AG04449 (cell line): Measurements from ENCODE around the gene GMDS.

Experiments
- CTCF ChIA-PET: fragments of 350-600 bp; formaldehyde crosslinking; extraction: SDS; loops from one replicate; lab custom pipeline; 2021; ENCODE audit warnings: antibody characterized with exemption; lab: Yijun Ruan, JAX
- POLR2A ChIA-PET: fragments of 400-600, 350-600 bp; formaldehyde crosslinking; extraction: SDS; loops from one replicate; lab custom pipeline; 2020; ENCODE audit warnings: antibody characterized with exemption, inconsistent platforms; lab: Yijun Ruan, JAX
- DNase-seq: peaks from one replicate; pipeline ENCODE4 v3.0.0-alpha.2; 2010; ENCODE audit warnings: low read depth, low spot score
- H3K4me3 ChIP-seq: 2 replicates; pipeline ENCODE4 v1.5.1; 2011; ENCODE audit warnings: low read depth, mild to moderate bottlenecking, control low read depth, low read length
- TF ChIP-seq, protein P1 (sequence below): IDR thresholded peaks from one replicate; pipeline ENCODE4 v1.5.1; 2011; ENCODE audit warnings: mild to moderate bottlenecking, moderate library complexity, low read length, control low read depth, inconsistent platforms; ENCODE audit not compliant: insufficient read depth; ENCODE audit errors: missing control alignments

GMDS gene

DNA sequence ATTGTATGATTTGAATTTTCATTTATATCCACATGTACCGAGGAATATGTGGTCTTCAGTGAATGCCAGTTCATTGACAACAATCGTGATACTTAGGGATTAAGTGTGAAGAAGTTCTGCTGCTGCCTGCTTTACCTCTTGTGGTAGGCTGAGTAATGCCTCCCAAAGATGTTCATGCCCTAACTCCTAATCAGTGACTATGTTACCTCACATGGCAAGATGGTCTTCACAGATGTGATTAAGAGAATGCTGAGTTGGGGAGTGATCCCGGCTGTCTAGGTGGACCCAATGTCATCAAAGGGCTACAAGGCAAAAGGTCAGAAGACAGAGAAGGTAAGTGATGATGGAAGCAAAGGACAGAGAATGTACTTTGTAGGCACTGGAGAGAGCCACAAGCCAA is 454.7 kb downstream of the GMDS start:
- H3K4me3 ChIP-seq: no peak overlapping the region
- CTCF ChIA-PET: no interaction called here
- DNase-seq: no peak
- TF ChIP-seq, protein P1, sequence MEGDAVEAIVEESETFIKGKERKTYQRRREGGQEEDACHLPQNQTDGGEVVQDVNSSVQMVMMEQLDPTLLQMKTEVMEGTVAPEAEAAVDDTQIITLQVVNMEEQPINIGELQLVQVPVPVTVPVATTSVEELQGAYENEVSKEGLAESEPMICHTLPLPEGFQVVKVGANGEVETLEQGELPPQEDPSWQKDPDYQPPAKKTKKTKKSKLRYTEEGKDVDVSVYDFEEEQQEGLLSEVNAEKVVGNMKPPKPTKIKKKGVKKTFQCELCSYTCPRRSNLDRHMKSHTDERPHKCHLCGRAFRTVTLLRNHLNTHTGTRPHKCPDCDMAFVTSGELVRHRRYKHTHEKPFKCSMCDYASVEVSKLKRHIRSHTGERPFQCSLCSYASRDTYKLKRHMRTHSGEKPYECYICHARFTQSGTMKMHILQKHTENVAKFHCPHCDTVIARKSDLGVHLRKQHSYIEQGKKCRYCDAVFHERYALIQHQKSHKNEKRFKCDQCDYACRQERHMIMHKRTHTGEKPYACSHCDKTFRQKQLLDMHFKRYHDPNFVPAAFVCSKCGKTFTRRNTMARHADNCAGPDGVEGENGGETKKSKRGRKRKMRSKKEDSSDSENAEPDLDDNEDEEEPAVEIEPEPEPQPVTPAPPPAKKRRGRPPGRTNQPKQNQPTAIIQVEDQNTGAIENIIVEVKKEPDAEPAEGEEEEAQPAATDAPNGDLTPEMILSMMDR: no peak
- POLR2A ChIA-PET: no interaction called here

DNA sequence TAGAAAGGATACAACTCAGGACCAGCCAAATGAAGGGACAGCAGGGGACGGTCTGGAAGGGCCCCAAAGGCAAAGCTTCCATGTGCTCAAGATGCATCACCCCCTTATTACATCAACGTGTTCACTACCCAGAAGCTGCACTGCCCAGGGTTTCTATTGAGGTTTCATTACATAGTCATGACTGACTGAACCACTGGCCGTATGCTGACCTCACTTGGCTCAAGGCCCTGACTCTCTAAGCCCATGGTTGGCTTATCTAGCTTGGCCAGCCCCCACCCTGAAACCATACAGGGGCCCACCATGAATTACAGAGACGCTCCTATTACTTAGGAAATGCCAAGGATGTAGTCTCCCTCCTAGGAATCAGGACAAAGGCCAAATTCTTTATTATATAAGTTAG is 456.3 kb downstream of the GMDS start:
- TF ChIP-seq, protein P1: no peak
- H3K4me3 ChIP-seq: no peak overlapping the region
- ChIA-PET CTCF (no interaction called here), POLR2A (no interaction called here)
- DNase-seq: no peak

DNA sequence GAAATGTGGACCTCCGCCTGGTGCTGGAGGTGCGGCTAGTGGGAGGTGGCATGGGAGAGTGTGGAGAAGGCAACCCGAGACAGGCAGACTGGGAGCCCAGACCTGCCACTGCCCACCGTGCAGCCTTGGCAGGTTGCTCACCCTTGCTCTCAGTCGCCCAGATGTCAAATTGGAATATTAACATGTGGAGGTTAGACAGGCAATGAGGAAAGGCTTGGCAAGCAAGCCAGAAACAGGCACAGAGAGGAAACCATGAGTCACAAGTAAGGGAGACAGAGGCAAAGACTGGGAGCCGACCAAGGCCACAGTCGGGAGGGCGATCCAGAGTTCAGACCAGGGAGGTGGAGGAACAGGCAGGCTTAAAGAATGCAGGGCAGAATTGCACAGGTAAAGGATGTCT is 457.5 kb downstream of the GMDS start:
- ChIA-PET POLR2A (no interaction called here), CTCF (no interaction called here)
- H3K4me3 ChIP-seq: no peak overlapping the region
- no peak for DNase-seq
- TF ChIP-seq, protein P1: no peak

DNA sequence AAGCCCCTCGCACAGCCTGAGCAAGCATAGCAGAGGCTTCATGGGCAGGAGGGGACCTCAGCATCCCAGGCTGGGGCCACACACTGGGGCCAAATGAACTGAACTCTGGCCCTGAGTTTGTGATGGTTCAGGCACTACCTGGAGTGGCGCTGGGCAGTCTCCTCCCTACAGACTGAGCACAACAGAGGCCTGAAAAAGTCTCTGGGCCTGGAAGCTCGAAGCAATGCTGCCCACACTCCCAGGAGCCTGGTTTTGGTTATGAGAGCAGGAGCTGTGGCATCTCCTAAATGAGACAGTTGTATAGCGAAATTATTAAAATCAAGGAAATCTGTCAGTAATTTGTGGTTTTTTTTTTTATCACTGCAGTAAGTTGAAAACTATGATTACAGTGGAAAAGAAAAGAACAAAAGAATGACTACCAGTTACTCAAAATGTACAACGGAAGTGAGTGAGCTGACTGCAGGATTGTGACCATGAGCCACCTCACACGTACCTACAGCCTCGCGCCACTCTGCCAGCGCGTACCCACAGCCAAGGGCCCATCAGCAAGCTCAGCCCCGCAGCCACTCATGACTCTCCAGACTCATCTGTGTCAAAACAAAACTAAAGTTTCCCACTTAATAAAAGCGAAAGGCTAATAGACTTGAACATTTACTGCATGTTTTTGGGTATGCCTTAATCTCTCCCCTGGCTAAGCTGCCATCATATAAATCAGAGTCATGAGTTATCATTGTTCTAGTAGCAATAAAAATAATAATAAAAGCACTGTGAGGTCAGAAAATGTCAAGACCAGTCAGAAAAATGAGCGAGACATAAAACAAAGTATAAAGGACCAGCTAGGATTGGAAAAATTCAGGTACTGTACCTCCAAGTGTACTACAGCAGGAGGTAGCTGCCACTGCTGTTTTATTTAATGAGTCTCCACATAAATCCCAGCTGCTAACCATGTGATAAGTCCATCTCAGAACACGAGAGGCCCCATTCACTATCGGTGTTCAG is 458.7 kb downstream of the GMDS start:
- no peak overlapping the region for H3K4me3 ChIP-seq
- TF ChIP-seq, protein P1: no peak
- CTCF ChIA-PET: interaction anchor here (0.7 to 1.0 kb wide), 2 partner anchors 10 to 12 kb away, joined by 3 read pairs; no protein-coding TSS in a partner anchor
- POLR2A ChIA-PET: no interaction called here
- DNase-seq: no peak

DNA sequence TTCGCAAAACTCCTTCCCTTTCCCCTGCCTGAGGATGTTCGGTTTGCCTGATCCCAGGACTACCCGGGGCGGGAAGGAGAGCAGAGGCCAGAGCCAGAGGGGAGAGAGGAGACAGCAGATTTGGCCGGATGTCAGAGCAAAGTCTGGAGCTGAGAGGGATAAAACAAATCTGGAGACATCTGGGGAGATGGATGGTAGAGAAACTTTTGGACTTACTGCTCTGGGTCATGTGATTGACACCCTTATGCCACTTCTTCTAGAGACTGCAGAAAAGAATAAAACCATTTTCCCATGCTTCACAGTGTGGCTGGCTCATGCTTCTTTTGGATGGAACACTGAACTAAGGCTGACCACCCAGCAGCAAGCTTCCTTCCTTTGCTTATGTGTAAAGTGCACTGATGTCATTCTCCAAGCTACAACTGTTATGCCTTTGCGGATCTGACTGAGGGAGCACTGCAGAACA is 461.0 kb downstream of the GMDS start:
- H3K4me3 ChIP-seq: no peak overlapping the region
- ChIA-PET CTCF (interaction anchor here (1.1 to 1.2 kb wide), 3 partner anchors 13 to 320 kb away, joined by 3 read pairs; no protein-coding TSS in a partner anchor), POLR2A (interaction anchor here (0.7 kb wide), 1 partner anchor 12 kb away, joined by 5 read pairs; no protein-coding TSS in a partner anchor)
- no peak for DNase-seq
- TF ChIP-seq, protein P1: no peak

DNA sequence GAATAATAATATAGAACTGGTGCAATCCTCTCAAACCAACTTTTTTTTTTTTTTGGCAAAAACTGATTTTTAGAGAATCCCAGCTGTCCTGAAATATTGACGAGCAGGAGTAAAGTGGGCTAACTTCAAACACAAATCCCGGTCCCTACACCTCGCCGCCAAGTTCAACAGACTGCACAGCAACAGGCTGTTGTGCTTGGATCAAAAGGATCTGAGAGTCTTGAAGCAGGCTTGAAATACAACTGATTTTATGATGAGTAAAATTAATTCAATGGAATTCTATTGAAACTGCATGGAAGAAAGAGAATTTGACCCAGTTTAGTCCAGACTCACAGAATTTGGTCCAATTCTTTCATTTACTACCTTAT is 463.6 kb downstream of the GMDS start:
- POLR2A ChIA-PET: no interaction called here
- CTCF ChIA-PET: interaction anchor here (0.9 kb wide), 1 partner anchor 11 kb away, joined by 3 read pairs; no protein-coding TSS in a partner anchor
- H3K4me3 ChIP-seq: no peak overlapping the region
- DNase-seq: no peak
- TF ChIP-seq, protein P1: no peak
